HG03108 (cell line): ENCODE data around the gene LRRC58.
"Not testable (repeated sequence)": the region's sequence is repeated elsewhere in the genome, so short reads cannot be mapped to it uniquely, and the experiment has no call there.

ENCODE experiments used
- ATAC-seq: cut with Tn5 transposase; IDR thresholded peaks from one replicate; pipeline ENCODE4 v1.9.1; 2021; ENCODE audit warnings: moderate library complexity; ENCODE audit not compliant: unreplicated experiment

The LRRC58 gene

DNA sequence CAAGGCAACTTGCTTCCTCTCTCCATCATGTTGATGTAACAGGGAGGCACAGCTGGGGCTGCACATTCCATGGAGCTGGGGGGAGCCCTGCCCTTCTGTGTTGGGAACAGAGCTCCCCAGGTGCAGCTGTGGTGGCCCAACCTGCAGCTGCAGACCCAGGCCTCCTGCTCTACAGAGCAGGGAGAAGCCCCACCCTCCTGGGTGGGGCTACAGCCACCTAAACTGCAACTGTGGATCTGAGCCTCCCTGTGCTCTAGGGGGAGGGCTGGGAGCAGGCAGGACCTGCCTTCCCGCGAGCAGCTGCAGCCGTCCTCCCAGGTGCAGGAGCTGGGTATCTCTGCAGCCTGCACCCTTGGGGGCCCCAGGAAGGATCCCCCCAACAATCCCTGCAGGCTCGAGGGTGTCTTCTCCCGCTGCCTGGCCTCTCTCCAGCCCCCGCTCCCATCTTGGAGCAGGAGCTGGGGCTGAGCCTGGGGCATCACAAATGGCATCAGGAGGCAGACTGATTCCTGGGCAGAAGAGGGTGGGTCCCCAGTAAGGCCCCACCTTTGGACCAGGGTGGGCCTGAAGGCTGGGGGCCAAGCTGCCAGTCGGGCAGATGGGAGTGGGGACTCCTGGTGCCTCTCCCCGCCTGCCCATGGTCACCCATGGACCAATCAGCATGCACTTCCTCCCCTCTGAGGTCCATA lies 7.4 kb downstream of the LRRC58 start:
- ATAC-seq = no peak

DNA sequence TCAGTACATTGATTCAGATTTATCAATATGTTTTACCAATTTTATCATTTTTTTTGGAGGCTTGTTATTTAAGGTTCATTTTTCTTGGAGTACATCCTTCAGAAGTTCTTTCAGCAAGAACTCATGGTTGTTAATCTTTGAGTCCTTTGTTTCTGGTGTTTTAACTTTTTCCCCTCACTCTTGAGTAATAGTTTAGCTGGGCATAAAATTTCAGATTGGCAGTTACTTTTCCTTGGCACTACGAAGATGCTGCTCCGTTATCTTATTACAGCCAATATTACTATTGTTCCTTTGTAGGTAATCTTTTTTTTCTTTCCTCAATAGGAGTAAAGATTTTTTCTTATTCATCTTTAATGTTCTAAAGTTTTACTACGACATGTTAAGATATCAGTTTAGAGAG lies 9.8 kb downstream of the LRRC58 start:
- ATAC-seq = no peak

GRCh38 chr3:120338517-120338916 lies 10.6 kb downstream of the LRRC58 start:
- no peak for ATAC-seq

- ATAC-seq = no peak
Measured at GRCh38 chr3:120332646-120333045, 16.5 kb downstream of the LRRC58 start.

GRCh38 chr3:120331076-120331475 lies 18.1 kb downstream of the LRRC58 start:
- no peak for ATAC-seq

- ATAC-seq = no peak
Measured at GRCh38 chr3:120326784-120327183, 22.4 kb downstream of the LRRC58 start.

DNA sequence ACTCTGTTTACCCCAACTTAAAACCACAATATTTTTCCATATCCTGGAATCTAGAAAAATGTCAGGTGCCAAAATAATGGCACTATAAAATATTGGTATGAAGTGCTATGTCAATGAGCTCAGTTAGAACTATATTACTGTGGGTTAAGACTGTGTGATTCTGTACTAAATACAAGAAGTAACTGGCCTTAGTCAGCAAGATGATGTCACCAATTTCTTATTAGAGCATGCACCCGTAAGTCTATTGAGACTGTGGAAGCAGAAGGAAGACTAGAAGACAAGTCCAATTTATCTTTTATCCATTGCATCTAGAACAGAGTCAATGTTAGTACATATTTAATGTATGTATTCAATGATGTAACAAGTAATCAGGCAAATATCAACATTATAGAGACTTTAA lies 25.0 kb downstream of the LRRC58 start:
- ATAC-seq = no peak

- not testable (repeated sequence) for ATAC-seq
Measured at GRCh38 chr3:120323761-120324160, 25.4 kb downstream of the LRRC58 start.

DNA sequence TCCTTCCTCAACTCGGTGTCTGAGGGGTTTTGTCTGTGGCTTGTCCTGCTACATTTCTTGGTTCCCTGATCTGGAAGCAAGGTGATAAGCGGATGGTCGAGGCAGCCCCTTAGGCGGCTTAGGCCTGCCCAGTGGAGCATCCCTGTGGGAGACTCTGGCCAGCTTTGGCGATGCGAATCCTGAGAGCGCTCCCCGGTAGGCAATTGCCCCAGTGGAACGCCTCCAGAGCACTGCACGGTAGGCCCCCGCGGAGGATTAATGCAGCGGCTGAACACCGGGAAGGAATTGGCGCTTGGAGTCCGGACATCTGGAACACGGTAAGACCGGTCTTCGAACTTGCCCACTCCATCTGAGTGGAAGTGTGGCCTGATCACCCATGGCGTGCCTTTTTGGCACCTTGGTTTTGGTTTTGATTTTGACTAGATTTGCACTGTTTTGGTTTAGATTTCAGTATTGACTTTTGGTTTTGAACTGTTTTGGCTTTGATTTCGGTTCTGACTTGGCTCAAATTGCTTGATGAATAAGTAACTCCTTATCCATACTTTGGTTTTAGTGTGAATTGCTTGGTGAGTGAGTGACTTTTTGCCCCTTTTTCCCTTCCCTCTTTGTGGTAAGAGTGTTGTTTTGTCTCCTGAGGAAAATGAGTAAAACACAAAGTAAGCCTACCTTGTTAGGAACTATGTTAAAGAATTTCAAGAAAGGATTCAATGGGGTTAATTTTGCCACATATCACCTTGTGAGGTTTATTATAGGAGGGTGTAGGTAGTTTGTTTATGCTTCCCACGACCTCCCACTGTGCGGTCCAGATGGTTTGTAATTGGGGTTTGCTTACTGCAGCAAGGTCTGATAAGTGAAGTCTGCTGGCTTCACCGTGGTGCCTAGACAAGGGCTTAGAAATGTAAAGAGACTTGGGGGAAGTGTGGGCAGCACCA lies 37.0 kb downstream of the LRRC58 start:
- ATAC-seq = no peak

- no peak for ATAC-seq
Measured at GRCh38 chr3:120306519-120307455, 42.4 kb downstream of the LRRC58 start.

- no peak for ATAC-seq
Measured at GRCh38 chr3:120304616-120305015, 44.5 kb downstream of the LRRC58 start.

- no peak for ATAC-seq
Measured at GRCh38 chr3:120302361-120302760, 46.8 kb downstream of the LRRC58 start.

DNA sequence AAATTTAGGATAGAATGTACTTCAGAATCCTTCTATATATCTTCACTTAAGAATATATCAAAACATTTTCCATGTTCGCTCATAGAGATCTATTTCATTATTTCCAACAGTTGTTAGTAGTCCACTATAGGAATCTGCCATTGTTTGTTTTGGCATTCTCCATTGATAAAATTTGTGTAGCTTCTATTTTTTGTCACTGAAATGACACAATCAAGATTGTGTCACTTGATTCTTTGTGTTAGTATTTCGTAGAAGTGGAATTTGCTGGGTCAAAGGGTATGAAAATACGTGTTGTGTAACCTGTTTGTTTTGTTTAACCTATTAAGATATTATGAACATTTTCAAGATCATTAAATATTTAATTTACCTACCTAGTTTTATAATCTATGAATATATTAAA lies 48.2 kb downstream of the LRRC58 start:
- no peak for ATAC-seq

DNA sequence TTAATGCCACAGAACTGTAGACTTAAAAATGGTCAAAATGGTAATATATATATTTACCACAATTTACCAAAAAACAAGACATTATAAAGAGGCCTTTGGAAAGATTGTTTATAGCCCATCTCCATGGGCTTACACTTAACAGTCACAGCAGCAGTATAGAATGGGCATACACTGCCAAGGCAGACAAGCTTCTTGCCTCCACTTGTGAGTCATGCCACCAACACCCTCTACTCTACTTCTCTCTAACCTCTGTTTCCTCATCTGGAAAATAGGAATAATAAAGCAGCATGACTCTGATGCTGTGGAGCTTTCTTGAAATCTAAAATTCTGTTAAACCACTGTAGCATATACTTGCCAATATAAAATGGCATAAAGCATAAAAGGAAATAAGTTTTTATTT lies 49.8 kb downstream of the LRRC58 start:
- no peak for ATAC-seq

DNA sequence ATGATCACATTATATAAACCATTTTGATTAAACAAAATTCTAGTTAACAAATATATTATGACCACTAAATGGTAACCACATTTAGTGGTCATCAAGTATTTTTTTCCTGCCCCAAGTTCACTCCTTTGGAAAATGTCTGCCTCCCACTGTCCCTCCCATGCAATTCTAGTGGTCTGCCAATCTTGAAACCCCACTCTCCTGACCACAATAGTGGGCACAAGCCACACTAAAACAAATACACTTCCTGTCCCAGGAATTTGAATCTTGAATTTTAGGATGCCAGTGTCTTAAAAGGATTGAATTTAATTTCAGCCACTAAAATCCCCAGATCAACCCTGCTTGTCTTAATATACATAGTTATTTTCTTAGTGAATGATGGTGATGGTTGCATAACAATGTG lies 50.2 kb downstream of the LRRC58 start:
- ATAC-seq = no peak

DNA sequence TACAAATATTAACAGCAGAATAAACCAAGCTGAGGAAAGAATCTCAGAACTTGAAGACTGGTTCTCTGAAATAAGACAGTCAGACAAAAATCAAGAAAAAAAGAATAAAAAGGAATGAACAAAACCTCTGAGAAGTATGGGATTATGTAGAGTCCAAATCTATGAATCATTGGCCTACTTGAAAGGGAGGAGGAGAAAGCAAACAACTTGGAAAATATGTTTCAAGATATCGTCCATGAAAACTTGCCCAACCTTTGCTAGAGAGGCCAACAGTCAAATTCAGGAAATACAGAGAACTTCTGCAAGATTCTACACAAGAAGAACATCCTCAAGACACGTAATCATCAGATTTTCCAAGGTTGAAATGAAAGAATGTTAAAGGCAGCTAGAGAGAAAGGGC lies 57.6 kb downstream of the LRRC58 start:
- ATAC-seq = not testable (repeated sequence)

GRCh38 chr3:120289636-120290035 lies 59.5 kb downstream of the LRRC58 start:
- no peak for ATAC-seq

DNA sequence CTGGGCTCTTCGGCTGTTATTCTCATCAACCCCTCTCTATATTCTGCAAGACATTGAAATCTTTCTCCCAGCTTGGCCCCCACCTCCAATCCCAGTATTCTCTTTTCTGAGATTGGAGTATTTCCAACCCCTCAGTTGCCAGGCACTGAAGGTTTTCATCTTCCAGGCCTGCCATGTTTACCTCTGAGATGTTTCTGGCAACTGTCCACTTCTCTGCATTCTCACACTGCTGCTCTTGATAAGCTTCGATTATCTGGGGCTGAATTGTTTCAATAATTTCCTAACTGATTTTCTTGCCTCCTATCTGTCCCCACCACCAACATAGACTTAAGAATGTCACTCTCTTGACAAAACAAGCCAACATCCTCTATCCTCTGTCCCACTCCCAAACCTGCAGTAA lies 62.7 kb downstream of the LRRC58 start:
- ATAC-seq = no peak

DNA sequence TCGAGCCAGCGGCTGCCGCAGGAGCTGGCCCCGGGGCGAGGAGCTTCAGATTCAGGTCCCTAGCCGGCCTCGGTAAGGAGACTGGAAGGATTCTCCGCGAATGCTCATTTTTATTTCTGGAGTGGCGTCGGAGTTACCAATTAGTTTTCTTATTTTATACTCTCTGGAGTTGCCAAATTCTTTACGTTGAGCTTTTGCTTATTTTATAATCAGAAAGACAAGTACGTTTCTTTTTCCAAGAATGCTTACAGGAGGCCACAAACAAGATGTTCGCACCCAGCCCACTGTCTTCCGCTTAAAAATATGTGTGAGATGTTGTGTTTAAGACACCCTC lies 63.7 kb downstream of the LRRC58 start:
- no peak for ATAC-seq

- ATAC-seq = no peak
Measured at GRCh38 chr3:120284747-120285507, 64.2 kb downstream of the LRRC58 start, which contains the start of gene GPR156. GPR156 (minus strand) TSS chr3:120285222; CDS start chr3:120244098, 41,124 bp downstream.
